ENCODE measurements around the gene SPATA17. TPM values are rescaled to one million over a fixed set of nuclear protein-coding genes. Genes with fewer than 3 reads are reported as not detected.

The SPATA17 gene
- total RNA-seq, 1 donor = 1.8 TPM

DNA sequence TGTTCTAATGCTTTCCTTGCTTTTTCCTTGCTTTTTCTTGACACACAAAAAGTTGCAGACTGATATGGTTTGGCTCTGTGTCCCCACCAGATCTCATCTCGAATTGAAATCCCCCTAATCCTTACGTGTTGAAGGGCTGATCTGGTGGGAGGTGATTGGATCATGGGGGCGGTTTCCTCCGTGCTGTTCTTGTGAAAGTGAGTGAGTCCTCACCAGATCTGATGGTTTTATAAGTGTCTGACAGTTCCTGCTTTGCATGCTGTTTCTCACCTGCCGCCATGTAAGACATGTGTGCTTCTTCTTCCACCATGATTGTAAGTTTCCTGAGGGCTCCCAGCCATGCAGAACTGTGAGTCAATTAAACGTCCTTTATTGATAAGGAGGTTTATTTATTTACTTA, 11.3 kb downstream of the SPATA17 start:
- no peak for TF ChIP-seq CTCF (IDR thresholded peaks at IDR 0.05; ENCODE audit: insufficient read depth, low read length)
- no peak overlapping the region for H3K4me3 ChIP-seq (ENCODE audit: low read depth, low read length)
- no peak for DNase-seq (ENCODE audit: low read depth)

GRCh38 chr1:217647791-217648190, 16.6 kb downstream of the SPATA17 start:
- TF ChIP-seq CTCF (IDR thresholded peaks at IDR 0.05; ENCODE audit: insufficient read depth, low read length) = no peak
- DNase-seq (ENCODE audit: low read depth) = no peak
- H3K4me3 ChIP-seq (ENCODE audit: low read depth, low read length) = no peak overlapping the region

DNA sequence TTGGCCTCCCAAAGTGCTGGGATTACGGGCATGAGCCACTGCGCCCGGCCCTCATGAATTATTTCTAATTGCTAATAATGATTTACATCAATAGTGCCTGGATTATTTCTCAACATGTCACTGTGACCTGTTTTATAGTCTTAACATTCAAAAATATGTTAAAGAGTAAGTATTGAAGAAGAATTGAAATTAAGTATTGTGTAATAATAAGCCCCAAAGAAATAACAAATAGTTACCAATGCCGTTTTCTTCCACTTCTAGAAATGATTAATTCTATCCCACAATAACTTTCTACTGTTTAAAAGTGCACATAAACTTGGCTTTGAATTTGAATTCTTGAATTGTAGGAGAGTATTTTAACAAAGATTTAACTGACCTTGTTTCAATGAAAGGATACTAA, 19.5 kb downstream of the SPATA17 start:
- no peak for DNase-seq (ENCODE audit: low read depth)
- TF ChIP-seq CTCF (IDR thresholded peaks at IDR 0.05; ENCODE audit: insufficient read depth, low read length) = no peak
- H3K4me3 ChIP-seq (ENCODE audit: low read depth, low read length) = no peak overlapping the region

- H3K4me3 ChIP-seq (ENCODE audit: low read depth, low read length) = no peak overlapping the region
- peak; percentile 70 for TF ChIP-seq CTCF (IDR thresholded peaks at IDR 0.05; ENCODE audit: insufficient read depth, low read length)
These were observed 29.4 kb downstream of the SPATA17 start for GRCh38 chr1:217660353-217661062.

GRCh38 chr1:217661407-217661806, 30.3 kb downstream of the SPATA17 start:
- peak; percentile 1 for DNase-seq (ENCODE audit: low read depth)
- TF ChIP-seq CTCF (IDR thresholded peaks at IDR 0.05; ENCODE audit: insufficient read depth, low read length) = no peak
- no peak overlapping the region for H3K4me3 ChIP-seq (ENCODE audit: low read depth, low read length)

More at GRCh38 chr1:217660353-217661062, 29.4 kb downstream of the SPATA17 start:
- DNase-seq (ENCODE audit: low read depth) = peak; percentile 69

DNA sequence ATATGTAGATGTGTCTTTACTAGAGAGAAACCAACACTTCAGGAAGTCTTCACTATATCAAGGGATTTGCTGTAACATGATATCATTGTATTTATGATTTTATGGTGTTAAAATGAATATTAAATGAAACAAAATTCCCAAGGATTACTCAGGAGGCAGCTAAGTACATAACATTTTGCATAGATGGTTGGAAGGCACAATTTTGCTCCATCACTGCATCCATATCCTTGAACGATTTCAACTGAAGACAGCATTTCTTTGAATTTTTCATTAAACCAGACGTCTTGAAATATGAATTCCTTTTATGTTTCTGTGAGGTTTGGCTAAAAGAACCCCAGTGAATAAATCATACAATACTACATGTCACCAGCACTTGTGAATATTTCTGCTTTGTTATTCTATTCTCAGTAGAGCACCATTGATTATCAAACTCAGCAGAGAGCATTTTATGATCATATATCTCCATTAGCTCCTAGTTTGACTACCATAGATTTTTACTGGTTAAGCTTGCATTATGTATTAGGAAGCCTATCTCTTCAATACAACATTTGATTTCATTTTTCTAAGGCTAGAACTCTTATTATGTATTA, 37.3 kb downstream of the SPATA17 start:
- no peak for DNase-seq (ENCODE audit: low read depth)
- no peak overlapping the region for H3K4me3 ChIP-seq (ENCODE audit: low read depth, low read length)
- no peak for TF ChIP-seq CTCF (IDR thresholded peaks at IDR 0.05; ENCODE audit: insufficient read depth, low read length)

Measured in fibroblast of the aortic adventitia (primary cell).